ENCODE data around the gene PTPRN2. TPM values are rescaled to one million over a fixed set of nuclear protein-coding genes. Genes with fewer than 3 reads are reported as not detected.

Gene PTPRN2
- total and polyA plus RNA-seq, 2 of the 13 experiments (the other 11 are each of a cell fraction or from before 2014, with no cell fraction given): 2.5 to 24.2 TPM

- BruUV-seq (replicated peaks): no TSS peak
- no peaks in the 10 kb centered on the region for H3K4me1 ChIP-seq (ENCODE audit: insufficient read depth, low read length)
- CTCF ChIA-PET (ENCODE audit: low intra/inter-chr PET ratio, low total read pairs): no interaction called here
- H3K27me3 ChIP-seq (ENCODE audit: control insufficient read depth in 1 of 2, insufficient read depth in 2 of 2, low read length in 2 of 2): no peaks in the 10 kb centered on the region
- no peak overlapping the region for H3K4me2 ChIP-seq (ENCODE audit: low read depth, low read length)
- H3K79me2 ChIP-seq (ENCODE audit: insufficient read depth, low read length): no peaks in the 10 kb centered on the region
- in situ Hi-C loops (cut with HindIII; ENCODE audit: extremely low pct_ligation_motif_present, low pct_unique_long_range_greater_than_20kb): no loop called here
- no peak for ATAC-seq
- H2AFZ ChIP-seq (ENCODE audit: low read length): no peak overlapping the region
- no peaks in the 10 kb centered on the region for H3K9me3 ChIP-seq (ENCODE audit: low read length)
- no peak for FAIRE-seq
- 77% methylated on average over 8 of the region's 17 CpGs for WGBS (ENCODE audit: low lambda C conversion rate)
- no peak for DNase-seq (ENCODE audit: low spot score)
- 0 out of 2 replicates have a peak, but pooled peaks cover 3% of the 10 kb centered on the region for H4K20me1 ChIP-seq (ENCODE audit: insufficient read depth, low read length)
- no peak overlapping the region for H3K9ac ChIP-seq (ENCODE audit: insufficient read depth, low read depth, low read length)
- H3K36me3 ChIP-seq (replicated peaks in 1 of 2; ENCODE audit: control insufficient read depth in 1 of 2, insufficient read depth in 2 of 2, low read length in 2 of 2): no peaks in the 10 kb centered on the region
- POLR2A ChIA-PET: no interaction called here
- H3K4me3 ChIP-seq (replicated peaks in 1 of 3; ENCODE audit: insufficient read depth in 1 of 3, low read depth in 2 of 3, low read length in 3 of 3): no peak overlapping the region
- intact Hi-C loops (cut with micrococcal nuclease; ENCODE audit: unreplicated experiment): no loop called here
- no peak overlapping the region for H3K27ac ChIP-seq (ENCODE audit: extremely low read length, insufficient read depth, low read length)
- TF ChIP-seq E2F5 (CRISPR knock-in tag; conservative IDR thresholded peaks at IDR 0.05) (no peak), ZFP91 (CRISPR knock-in tag; IDR thresholded peaks at IDR 0.05; ENCODE audit: borderline replicate concordance) (no peak), PCBP1 (IDR thresholded peaks at IDR 0.05; ENCODE audit: borderline replicate concordance, low read depth, low read length) (no peak), ARID5B (CRISPR knock-in tag; IDR thresholded peaks at IDR 0.05) (no peak), ZNF260 (CRISPR knock-in tag; IDR thresholded peaks at IDR 0.05; ENCODE audit: borderline replicate concordance, low read depth) (no peak), ZNF276 (CRISPR knock-in tag; IDR thresholded peaks at IDR 0.05; ENCODE audit: low read depth) (no peak), PBX2 (CRISPR knock-in tag; IDR thresholded peaks at IDR 0.05) (no peak), MAFK (conservative IDR thresholded peaks at IDR 0.05 in 1 of 2, IDR thresholded peaks at IDR 0.05 in 1 of 2; ENCODE audit: low read length in 2 of 2) (no peak), TEAD3 (CRISPR knock-in tag; optimal IDR thresholded peaks at IDR 0.05; ENCODE audit: borderline replicate concordance) (no peak), XRCC5 (optimal IDR thresholded peaks at IDR 0.05; ENCODE audit: low read length) (no peak)
Measured at GRCh38 chr7:158002486-158003080, 585.0 kb downstream of the PTPRN2 start.
